Epidermal melanocyte (primary cell): ENCODE data around the gene NUDT3.
"Not testable (repeated sequence)": the region's sequence is repeated elsewhere in the genome, so short reads cannot be mapped to it uniquely, and the experiment has no call there.

Experiments used
- DNase-seq: peaks from one replicate; pipeline ENCODE4 v3.0.0; 2011; ENCODE audit warnings: low spot score; ENCODE audit not compliant: insufficient read length

The NUDT3 gene

GRCh38 chr6:34346175-34347119 is 46.0 kb downstream of the NUDT3 start:
- DNase-seq: no peak

GRCh38 chr6:34343806-34344205 is 48.7 kb downstream of the NUDT3 start:
- DNase-seq: no peak

GRCh38 chr6:34342247-34342646 is 50.2 kb downstream of the NUDT3 start:
- DNase-seq: no peak

GRCh38 chr6:34341481-34341971 is 50.9 kb downstream of the NUDT3 start:
- DNase-seq: no peak

- peak; percentile 69 for DNase-seq
These were observed 51.5 kb downstream of the NUDT3 start for GRCh38 chr6:34340906-34341480.

GRCh38 chr6:34340394-34340793 is 52.1 kb downstream of the NUDT3 start:
- DNase-seq: no peak

DNA sequence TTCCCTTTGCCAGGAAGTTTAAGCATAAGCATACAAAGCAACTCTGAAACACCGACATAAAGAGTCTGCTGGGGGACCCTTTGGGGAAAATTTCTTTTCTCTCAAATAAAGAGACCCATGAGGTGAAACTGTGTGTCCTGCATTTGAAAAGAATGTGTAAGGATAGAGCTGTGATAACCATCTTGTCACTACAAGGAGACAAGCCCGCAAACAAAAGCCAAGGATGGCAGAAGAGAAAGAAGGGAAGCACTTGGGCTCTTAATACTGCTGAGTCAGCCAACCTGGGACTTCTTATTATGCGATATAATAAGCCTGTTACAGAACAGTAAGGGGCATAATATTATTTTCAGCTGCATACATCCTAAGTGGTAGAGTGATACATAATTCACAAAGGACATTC is 52.5 kb downstream of the NUDT3 start:
- DNase-seq: no peak

DNA sequence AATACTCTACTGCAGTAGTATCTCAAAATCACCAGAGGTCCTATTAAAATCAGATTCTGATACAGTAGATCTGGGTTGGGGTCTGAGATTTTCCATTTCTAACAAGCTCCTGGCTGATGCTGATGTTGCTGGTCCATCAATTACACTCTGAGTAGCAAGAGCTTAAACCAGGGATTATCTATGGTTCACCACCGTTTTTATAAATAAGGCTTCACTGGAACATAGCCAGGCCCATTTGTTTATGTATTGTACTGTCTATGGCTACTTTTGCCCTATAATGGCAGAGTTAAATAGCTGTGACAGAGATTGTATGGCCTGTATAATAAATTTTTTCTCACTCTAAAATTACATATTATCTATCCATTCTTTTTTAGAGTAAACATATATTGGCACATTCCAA is 53.0 kb downstream of the NUDT3 start:
- no peak for DNase-seq

GRCh38 chr6:34338811-34339210 is 53.7 kb downstream of the NUDT3 start:
- DNase-seq: no peak

- DNase-seq: no peak
These were observed 54.1 kb downstream of the NUDT3 start for GRCh38 chr6:34338377-34338776.

DNA sequence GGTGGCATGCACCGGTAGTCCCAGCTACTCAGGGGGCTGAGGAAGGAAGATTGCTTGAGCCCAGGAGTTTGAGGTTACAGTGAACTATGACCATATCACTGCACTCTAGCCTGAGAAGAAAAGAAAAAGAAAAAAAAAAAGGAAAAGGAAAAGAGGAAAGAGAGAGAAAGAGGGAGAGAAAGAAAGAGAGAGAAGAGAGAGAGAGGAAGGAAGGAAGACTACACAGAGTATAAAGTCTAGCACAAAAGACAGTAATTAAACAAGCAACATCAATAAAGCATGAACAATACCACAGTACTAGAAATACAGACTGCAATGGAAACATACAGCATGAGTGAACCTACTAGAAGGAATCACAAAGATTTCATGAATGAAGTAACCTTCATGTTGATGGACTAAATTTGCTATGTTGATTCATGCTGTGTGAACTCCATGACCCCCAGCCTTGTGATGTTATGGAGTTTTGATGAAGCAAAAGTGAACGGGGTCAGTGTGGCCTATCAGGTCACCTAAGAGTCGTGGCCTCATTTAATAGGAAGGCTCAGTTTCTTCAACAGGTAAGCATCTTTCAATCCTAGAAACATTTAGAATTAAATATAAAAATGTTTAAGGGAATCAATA is 57.6 kb downstream of the NUDT3 start:
- DNase-seq: no peak

DNA sequence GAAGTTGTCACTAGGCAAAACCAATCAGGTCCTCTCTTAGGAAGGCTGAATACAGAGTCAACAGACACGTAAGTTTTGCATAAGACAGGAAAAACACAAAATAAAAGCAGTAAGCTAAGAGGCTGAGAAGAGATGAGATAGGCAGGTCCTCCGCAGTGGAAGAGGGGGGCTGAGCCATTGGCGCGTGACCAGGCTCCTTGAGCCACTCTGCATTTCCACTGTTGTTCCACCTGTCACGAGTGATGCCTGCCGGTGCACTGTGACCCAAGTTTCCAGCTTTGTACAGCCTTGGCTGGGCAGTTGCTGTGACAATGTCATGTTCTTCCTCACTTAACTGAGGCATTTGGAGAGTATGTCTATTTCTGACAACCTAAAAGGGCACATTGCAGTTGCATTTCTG is 58.6 kb downstream of the NUDT3 start:
- DNase-seq: no peak

- DNase-seq: no peak
These were observed 59.9 kb downstream of the NUDT3 start for GRCh38 chr6:34332251-34333198.

GRCh38 chr6:34331371-34332050 is 61.0 kb downstream of the NUDT3 start:
- DNase-seq: no peak

GRCh38 chr6:34329814-34330213 is 62.7 kb downstream of the NUDT3 start:
- not testable (repeated sequence) for DNase-seq

DNA sequence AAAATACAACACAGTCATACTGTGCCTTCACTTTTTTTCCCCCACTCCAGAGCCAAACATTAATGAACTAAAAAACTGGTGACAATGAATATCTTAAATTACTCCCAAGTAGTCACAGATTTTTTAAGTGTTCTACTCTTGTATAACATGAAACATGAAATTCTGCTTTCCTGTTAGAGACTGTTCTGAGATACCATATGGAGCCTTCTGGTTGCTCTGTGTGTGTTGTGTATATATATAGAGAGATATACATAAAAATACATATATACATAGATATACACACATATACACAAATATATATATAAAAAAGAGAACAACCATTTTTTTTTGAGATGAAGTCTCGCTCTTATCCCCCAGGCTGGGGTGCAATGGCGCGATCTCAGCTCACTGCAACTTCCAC is 63.5 kb downstream of the NUDT3 start:
- no peak for DNase-seq

DNA sequence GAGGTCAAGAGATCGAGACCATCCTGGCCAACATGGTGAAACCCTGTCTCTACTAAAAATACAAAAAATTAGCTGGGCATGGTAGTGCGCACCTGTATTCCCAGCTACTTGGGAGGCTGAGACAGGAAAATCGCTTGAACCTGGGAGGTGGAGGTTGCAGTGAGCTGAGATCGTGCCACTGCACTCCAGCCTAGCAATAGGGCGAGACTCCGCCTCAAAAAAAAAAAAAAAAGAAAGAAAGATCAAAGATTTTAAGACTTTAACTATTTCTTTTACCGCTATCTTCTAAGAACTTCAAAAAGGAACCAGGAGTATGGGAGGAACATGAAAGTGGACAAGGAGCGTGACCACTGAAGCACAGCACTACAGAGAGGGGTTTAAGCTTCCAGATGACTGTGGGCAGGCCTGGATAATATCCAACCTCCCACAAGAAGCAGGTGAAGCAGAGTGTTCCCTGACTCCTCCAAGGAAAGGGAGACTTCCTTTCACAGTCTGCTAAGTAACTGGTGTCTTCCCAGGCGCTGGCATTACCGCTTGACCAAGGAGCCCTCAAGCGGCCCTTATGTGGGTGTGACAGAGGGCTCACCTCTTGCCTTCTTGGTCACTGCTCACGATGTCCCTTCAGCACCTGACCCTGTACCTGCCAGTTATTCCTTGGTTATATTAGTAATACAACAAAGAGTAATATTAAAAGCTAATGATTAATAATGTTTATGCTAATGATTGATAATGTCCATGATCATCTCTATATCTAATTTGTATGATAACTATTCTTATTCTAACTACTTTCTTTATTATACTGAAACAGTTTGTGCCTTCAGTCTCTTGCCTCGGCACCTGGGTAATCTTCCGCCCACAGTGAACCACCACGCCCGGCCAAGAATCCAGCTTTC is 64.9 kb downstream of the NUDT3 start:
- not testable (repeated sequence) for DNase-seq

DNA sequence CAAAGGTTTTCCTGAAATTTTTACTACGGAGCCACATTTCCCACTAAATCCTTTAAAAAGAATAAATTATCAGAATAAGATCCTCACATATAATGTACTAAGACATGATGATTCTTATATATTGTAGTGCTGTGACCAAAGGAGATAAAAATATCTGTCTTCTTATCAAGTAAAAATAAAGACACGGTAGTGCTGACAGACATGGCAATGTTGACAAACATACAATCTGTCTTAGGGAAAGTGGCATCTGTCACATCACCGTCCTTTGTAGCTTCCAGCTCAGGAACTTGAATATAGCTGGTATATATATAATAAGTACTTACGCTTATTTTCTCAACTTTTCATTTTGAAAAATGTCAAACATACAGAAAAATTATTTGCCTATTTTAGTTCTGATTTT is 66.8 kb downstream of the NUDT3 start:
- no peak for DNase-seq

DNA sequence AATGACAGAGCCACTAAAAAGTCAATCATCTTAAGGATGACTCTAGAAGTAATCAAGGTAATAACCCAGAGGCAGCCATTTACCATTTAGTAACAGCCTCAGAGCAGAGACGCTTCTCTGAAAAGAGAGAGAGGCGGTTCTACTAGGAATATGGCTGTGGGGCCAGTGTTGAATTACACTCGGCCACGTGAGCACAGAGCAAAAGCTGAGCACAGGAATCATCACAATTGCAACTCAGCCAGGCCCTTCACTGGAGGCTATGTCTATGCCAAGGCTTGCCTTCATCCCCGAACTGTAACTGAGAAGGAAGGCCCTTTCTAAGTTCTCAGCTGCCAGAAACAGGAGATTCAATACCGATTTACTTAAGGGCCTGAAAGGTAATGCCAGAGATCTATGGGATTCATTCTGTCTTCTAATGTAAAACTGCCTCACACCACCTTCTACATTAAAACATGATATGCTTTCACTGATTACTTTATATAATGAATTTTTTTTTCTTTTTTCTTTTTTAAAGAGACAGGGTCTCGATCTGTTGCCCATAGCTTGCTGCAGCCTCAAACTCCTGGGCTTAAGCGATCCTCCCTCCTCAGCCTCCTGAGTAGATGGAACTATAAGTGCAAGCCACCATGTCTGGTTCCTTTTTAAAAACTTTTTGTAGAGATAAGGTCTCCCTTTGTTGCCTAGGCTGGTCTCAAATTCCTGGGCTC is 67.6 kb downstream of the NUDT3 start:
- no peak for DNase-seq
